ENCODE data around the gene APP. TPM values are rescaled to one million over a fixed set of nuclear protein-coding genes. Genes with fewer than 3 reads are reported as not detected.
A peak's percentile ranks its signal among the peaks of the same experiment; 100 is the strongest.
"Not testable (repeated sequence)": the region's sequence is repeated elsewhere in the genome, so short reads cannot be mapped to it uniquely, and the experiment has no call there.

Gene APP
- total RNA-seq, 1 donor from 2014 or later = 356 TPM

GRCh38 chr21:26135520-26135919 lies 35.0 kb downstream of the APP start:
- intact Hi-C loops (cut with micrococcal nuclease) = no loop called here
- no peak for ATAC-seq
- DNase-seq = no peak

DNA sequence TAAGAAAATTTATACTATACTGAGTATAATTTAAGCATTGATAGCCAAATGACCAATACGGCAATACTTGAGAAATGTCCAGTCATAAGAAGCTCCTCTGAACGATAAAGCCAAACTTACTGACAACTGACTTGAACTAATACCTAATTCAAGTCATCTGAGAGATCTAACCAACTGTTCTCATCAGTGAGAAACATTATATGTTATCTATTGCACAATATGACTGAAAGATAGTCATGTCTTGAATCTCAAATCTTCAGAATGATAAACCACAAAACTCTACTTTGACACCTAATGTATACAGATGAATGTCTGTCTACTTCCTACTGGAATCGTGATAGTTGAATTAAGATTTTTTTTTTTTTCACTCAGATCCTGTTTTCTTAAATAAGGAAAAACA lies 39.0 kb downstream of the APP start:
- intact Hi-C loops (cut with micrococcal nuclease) = no loop called here
- ATAC-seq = no peak
- DNase-seq = no peak

GRCh38 chr21:26131053-26131452 lies 39.5 kb downstream of the APP start:
- DNase-seq; intact Hi-C loops (cut with micrococcal nuclease); ATAC-seq: not testable (repeated sequence)

DNA sequence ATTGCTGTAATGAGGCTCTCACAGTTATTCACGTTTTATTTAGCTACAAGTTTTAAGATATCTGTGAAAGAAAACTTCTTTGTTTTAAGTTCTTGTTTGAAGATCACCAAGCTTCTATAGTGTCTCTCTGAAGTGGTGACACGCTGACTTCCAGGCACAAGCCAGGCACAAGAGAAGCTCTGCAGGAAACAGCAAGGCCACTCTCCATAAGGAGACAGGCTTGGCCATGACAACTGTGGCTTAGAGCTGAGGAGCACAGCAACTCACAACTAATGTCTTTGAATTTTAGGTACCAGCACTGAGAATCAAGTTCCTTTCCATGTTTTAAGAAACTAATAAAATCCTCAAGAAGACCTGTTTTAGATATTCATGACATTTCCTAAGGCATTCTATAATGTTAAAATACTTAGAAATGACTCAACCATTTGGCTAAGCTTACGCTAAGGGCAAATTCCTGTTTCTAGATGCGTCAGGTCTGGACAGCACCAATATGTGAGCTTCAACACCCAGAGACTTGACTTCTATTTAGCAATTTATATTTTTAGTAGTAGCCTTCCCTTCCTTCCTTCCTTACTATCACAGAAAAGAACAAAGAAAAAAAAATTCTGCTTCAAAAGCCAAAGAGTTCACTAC lies 40.2 kb downstream of the APP start:
- intact Hi-C loops (cut with micrococcal nuclease) = no loop called here
- ATAC-seq = no peak
- DNase-seq = no peak

GRCh38 chr21:26127918-26128317 lies 42.7 kb downstream of the APP start:
- ATAC-seq = peak; percentile 70
- peak; percentile 36 for DNase-seq
- intact Hi-C loops (cut with micrococcal nuclease) = no loop called here

GRCh38 chr21:26127073-26127814 lies 43.3 kb downstream of the APP start:
- no peak for ATAC-seq
- intact Hi-C loops (cut with micrococcal nuclease) = no loop called here
- no peak for DNase-seq

GRCh38 chr21:26126168-26126553 lies 44.4 kb downstream of the APP start:
- DNase-seq (no peak), ATAC-seq (no peak)
- intact Hi-C loops (cut with micrococcal nuclease) = no loop called here

DNA sequence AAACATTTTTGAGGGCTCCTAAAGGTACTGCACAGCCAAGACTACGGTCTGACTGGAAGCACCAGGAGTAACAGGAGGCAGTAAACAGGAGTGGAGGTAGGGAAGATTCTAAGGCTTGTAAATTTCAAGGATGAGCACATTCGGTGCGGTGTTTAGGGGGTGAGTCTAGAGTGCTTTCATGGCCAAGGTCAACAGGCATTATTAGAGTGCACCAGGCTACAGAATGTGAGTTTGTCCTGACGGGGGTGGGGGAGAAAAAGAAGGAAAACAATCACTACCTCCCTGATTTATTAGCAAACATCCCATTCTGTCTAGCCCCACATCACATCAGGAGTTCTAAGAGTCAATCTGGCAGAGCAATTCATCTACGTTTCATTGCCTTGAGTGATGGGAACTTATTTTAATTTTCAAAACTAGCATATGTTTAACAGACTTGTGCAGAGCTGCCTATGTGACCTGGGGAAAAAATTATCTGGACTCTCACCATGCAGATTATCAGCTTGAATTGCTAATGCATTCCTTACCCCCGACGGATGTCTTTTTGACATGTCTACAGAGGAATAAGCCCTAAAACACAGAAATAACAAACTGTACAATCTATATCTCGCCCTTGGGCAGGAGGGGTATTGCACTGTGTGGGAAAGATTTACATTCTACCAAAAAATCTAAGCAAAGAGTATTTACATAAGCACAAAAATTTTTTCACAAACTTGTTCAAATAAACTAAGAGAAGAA lies 45.0 kb downstream of the APP start:
- intact Hi-C loops (cut with micrococcal nuclease) = no loop called here
- ATAC-seq (peak; percentile 17), DNase-seq (no peak)

DNA sequence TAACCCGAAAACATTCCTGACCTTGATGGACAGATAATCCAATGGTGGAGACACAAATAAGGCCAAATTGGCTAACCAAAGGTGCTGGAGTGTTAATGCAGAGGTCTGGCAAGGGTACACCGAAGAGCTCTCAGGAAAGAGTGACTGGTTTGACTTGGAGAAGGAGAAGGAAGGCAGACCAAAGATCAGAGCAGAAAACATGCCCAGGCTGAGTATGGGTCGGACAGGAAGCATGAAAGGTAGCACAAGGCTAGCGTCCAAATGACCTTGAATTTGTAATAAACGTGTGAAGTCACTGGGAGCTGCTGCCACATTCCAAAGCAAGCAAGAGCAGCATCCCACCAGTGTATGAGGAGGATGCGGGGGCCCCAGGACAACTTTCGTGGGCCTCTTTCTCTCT lies 45.7 kb downstream of the APP start:
- DNase-seq = no peak
- ATAC-seq = peak; percentile 53
- intact Hi-C loops (cut with micrococcal nuclease) = no loop called here

DNA sequence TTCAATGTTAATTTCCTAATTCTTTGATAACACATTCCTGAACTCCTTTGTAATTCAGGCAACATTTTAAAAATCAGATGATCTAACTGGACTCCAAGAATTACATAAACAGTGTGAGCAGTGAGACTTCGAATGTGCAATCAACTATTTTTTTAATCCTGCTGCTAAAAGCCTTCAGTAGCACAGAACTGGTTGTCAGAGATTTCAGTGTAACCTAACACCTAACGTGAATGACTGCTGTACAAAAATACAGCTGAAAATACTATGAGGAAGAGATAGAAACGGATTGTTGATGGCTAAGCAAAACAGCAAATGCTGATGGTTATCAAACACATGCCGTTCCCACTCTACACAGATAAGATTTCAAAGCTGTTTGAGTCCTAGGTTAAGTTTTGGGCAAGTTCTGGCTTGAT lies 46.1 kb downstream of the APP start:
- ATAC-seq (peak; percentile 67), DNase-seq (no peak)
- intact Hi-C loops (cut with micrococcal nuclease) = no loop called here

DNA sequence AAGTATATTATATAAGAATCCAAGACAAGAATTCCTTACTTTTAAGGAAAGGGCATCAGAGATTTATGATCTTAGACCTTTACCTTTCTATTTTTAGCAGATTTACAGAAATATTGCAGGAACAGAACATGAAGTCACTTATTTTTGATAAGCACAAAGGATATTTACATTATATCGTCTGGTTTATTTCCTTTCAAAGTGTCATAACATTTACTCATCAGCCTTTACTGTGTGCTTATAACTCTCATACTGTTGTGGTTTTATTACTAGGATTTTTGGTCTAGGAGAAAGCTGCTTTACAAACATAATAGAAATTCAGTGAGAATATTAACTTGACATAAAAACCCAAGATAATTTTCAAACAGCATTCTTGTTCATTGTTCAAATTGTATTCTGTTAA lies 47.6 kb downstream of the APP start:
- ATAC-seq (no peak), DNase-seq (no peak)
- intact Hi-C loops (cut with micrococcal nuclease) = no loop called here

DNA sequence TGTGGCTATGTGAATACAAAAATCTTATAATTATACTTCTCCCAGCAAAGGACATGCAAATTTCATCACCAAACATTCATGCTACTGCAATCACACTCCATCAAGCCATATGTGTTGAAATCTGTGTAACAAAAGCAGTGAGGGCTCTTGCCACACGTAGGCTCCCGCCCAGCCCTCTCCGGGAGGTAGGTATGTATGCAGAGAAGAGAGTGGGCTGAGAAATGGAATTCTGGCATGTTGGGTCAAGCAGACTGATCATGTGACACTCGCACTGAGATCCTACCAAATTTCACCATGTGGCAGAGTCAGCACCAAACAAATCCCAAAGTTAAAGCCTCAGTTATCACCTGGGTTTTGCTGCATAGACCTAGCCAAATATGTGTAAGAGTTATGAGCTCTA lies 49.7 kb downstream of the APP start:
- intact Hi-C loops (cut with micrococcal nuclease) = no loop called here
- DNase-seq (no peak), ATAC-seq (no peak)

GRCh38 chr21:26119906-26120305 lies 50.7 kb downstream of the APP start:
- intact Hi-C loops (cut with micrococcal nuclease) = no loop called here
- no peak for DNase-seq
- ATAC-seq = no peak

DNA sequence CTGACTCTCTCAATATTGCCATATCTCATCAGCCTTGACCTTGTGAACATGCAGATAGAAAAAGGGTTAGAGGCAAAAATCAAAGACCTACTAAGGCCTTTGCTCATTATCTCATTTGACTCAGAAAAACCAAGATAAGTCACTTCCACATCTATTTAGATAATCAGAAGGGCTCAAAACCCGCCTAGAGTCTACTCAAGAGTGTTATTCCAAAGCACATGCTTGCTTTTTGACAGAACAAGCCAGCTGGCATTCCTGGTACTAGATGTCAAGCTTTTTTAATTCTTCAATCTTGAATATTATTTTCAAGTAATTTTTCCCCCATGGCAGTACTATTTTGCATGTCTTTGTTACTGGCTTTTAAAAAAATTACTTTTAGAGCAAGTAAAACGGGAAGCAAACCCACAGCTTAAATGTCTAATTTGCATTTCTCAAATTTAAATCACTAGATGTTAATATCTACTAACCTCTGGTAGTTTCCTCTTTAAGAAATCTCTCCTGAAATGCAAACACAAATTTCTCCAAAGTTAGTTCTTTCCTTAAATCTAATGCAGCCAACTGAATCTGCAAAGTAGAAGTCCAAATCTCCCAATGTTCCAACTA lies 51.5 kb downstream of the APP start:
- intact Hi-C loops (cut with micrococcal nuclease) = no loop called here
- no peak for ATAC-seq
- DNase-seq = no peak

- intact Hi-C loops (cut with micrococcal nuclease) = no loop called here
- DNase-seq (no peak), ATAC-seq (no peak)
Measured at GRCh38 chr21:26117972-26118367, 52.6 kb downstream of the APP start.

DNA sequence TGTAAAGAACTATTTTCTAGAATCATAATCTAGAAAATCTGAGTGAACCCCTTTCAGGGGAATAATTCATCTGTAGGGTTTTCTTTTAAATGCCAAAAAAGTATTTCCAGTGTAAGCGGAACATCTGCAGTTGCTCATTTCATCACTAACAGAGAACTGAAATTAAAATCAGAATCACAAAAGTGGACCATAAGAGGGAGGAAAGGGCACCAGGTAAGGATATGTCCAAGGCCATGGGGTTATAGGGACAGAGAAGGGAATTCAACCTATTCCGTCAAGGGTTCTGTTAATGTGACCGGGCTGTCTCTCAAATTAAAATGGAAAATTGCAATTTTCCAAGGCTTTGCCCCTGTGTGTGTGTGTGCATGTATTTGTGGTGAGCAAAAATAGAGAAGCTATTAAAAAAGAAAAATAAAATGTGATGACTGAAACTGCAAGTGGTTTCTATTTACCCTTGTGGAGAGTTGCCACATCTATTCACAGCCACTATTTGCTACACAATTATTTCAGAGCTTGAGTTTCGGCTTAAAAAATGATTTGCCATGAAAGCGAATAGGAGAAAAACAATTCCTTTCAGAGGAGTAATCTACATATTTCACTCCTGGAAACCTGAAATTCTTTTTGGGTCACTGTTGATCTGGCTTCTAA lies 53.1 kb downstream of the APP start:
- intact Hi-C loops (cut with micrococcal nuclease) = no loop called here
- DNase-seq (no peak), ATAC-seq (no peak)

DNA sequence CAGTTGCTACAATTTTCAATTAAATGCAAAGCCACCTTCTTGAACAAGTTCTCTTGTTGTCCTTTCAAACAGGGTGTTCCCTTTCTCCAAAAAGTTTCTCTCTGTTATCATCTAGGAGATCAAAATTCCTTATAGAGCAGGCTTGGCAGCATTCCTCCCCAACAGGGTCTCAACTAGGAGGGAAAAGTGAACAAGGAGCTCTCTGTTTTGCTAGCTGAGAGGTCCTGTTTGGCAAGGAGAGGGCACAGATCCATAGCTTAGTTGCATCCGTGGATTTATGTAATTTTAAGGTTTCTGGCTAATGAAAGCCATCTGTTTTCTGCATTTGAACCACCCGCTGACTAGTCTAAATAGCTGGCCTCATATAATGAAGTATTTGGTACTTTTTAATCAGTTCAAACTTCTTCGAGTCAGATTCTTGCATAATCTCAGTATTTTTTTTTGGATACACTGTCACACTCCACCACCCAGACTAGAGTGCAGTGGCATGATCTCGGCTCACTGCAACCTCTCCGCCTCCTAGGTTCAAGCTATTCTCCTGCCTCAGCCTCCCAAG lies 54.0 kb downstream of the APP start:
- intact Hi-C loops (cut with micrococcal nuclease) = no loop called here
- ATAC-seq = peak; percentile 80
- DNase-seq = no peak

DNA sequence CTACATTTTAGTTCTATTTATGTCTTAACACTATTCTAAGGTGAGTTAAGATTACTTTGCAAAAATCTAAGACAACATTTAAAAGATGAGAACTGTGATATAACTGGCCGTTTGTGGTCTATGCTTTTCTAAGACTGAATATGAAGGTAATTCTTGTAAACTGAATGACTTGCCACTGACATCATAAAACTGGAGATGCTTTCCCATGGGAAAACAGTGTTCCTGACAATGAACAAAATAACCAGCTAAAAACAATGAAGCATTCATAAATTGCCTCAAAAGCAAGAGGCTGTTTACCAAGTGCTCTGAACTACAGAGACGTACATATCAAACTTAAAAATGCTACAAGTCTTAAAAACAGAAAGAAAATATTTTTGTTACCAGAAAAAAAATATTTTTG lies 54.7 kb downstream of the APP start:
- no peak for DNase-seq
- peak; percentile 77 for ATAC-seq
- intact Hi-C loops (cut with micrococcal nuclease) = no loop called here

DNA sequence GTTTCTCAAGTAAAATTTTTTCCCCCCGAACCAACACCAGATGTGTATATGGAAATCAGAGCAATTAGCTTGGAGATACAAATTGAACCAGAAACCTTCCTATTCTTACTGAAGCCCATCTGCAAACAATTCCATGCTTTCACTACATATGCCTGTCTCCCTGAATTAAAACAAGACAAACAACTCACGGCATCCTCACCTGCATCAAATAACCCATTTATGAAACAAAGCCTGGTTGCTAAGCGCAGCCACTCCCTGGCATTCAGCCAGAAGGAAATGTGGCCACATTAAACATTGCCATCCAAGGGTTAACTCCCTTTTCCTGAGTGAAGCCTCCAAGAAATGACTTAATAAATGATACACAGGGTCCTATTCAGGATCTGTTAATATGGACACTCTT lies 55.3 kb downstream of the APP start:
- intact Hi-C loops (cut with micrococcal nuclease) = no loop called here
- ATAC-seq (no peak), DNase-seq (no peak)
